Activated CD4-positive, alpha-beta T cell treated with anti-CD3 and anti-CD28 coated beads for 24 hours (primary cell): ENCODE measurements around the gene EEFSEC.

Experiments
- DNase-seq, 2 donors: peaks; one replicate each; pipeline ENCODE4 v3.0.0-alpha.2; 2020; ENCODE audit warnings: low read depth in 2 of 2

Gene EEFSEC

DNA sequence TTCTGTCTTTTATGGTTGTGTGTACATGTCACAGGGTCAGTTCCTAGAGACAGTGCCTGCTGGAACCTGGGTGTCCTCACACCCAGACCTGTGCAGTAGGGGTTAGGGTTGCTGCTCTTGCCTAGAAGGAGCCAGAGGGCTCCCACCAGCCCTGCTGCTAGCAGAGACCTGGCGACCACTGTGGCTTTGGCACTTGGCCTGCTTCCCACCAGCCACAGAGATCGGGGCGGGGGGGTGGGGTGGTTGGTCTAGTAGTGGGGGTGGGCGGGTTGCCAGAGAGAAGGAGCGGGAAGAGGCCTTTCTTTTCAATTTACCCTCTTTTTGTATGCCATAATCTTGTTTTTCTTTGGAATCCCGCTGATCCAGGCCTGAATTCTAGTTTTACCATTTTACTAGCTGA, 29.4 kb downstream of the EEFSEC start:
- DNase-seq: no peak

DNA sequence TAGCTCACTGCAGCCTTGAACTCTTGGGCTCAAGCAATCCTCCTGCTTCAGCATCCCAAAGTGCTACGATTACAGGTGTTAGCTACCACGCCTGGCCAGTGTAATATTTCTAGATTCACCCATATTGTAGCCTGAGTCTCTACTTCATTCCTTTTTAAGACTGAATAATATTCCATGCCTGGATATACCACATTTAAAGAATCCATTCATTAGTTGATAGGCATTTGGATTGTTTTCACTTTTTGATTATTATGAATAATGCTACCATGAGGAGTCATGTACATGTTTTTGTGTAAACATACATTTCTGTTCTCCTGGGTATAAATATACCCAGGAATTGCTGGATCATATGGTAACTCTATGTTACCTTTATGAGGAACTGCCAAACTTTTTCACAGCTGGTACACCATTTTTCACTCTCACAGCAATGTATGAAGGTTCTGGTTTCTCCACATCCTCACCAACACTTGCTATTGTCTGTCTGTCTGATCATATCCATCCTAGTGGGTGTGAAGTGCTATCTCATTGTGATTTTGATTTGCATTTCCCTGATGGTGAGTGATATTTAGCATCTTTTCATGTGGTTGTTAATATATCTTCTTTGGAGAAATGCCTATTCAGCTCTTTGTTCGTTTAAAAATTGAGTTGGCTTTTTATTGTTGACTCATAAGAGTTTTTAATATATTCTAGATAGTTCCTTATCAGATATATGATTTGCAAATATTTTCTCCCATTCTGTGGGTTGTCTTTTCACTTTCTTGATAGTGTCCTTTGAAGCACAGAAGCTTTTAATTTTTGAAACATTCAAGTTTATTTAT, 32.6 kb downstream of the EEFSEC start:
- DNase-seq: no peak

DNA sequence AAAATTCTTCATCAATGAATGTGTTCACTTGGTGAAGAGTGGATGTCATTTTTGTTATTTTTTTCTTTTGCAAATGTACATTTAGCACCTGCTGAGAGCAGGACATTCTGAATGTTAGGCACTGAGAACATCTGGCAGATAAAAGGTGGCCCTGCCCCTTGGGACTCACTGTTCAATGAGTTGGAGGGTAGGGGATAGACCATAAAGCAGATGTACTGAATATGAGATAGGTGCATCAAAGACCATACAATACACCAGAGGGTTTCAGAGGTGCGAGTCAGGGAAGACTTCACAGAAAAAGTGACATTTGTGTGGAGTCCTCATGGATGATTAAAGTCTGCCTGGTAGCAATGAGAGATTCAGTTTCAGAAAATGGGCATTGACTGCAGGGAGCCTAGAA, 34.2 kb downstream of the EEFSEC start:
- DNase-seq: no peak

DNA sequence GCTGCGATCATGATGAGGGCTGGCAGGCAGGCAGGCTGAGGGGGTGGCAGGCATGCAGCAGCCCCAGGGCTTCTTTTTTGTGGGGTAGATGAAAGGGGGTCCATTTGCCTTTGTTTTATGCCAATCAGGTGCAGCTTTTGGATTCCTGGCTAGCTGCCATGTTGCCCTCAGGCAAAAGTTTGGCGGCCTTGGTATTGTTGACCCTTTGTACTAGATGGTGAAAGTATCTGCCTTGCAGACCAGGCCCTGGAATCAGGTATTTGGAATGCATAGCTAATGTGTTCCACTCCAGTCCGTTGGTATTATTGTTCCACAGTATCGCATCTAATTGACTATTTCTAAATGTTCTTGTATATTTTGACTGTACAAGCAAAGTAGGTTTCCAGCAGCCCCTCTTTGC, 35.0 kb downstream of the EEFSEC start:
- DNase-seq: no peak

DNA sequence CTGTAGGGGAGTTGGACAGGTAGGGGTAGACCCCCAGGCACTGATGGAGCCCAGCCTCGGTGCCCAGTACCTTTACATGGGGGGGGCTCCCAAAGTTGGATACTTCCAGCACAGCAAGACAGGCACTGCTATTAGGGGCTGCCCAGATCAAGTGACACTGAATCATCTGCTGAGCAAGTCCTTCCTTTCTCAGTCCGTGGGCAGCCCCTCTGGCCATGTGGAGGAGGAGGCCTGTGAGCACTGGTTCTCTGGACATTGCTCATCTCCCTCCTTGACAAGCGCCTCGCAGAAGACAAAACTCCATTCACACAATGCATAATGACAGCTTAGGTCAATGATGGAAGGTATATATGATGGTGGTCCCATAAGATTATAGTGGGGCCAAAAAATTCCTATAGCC, 35.7 kb downstream of the EEFSEC start:
- no peak for DNase-seq

DNA sequence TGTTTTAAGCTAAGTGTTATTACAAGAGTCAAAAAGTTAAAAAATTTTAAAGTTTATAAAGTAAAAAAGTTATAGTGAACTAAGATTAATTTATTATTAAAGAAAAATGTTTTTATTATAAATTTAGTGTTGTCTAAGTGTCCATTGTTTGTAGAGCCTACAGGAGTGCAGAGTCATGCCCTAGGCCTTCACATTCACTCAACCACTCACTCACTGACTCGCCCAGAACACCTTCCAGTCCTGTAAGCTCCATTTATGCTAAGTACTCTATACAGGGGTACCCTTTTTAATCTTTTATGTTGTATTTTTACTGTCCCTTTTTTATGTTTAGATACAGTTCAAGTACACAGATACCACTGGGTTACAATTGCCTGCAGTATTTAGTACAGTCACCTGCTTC, 37.2 kb downstream of the EEFSEC start:
- no peak for DNase-seq

DNA sequence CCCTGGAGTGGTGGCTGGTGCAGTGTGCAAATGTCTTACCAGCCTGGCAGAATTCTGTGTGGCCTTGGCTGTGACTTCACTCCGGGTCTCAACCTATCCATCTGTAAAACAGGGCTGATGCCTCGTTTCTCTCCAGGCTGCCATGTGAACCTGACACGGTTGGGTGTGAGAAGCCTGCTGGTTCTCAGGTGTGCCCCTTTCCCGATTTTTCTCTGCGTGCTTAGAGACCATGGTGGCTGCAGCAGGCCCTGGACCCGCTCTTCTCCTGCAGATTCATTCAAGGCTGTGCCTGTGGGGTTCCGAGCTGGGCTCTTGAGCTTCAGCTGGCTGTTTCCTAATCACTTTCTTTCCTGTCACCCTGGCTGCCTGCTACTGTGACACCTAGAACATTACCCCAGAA, 38.9 kb downstream of the EEFSEC start:
- DNase-seq: no peak

DNA sequence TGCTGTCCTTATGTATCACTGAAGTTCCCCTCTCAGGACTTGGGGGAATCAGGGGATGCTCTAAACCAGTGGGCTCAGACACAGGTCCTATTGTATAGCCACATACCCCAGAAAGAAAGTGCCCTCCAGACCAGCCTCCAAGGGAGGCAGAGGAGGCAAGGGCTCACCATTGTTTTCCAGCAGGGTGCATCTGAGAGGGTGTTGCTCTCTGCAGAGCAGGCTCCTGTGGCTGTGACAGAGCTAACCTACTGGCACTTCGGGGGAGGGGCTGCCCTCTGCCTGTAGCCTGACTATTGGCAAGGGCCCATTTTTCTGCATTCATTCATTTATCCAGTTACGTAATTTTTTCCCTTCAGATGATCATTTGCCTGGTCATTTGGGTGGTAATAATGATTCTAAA, 39.9 kb downstream of the EEFSEC start:
- no peak for DNase-seq

DNA sequence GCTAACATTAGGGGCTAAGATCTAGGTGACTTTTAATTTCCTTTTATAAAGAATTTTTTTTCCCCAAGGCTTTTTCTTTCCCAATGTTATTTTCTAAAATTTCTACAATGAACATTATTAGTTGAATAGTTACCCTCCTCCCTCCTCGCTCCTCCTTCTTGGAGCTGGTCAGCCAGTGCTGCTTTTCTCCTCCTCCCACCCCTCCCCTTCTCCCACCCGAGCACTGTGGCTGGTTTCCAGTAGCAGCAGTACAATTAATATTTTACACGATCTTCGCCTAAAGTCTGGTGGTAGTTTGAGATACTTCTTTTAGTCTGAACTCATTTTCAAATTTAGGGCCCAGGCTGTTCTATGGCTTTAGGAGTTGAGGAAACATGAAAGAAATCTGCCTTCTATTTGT, 41.6 kb downstream of the EEFSEC start:
- DNase-seq: no peak

DNA sequence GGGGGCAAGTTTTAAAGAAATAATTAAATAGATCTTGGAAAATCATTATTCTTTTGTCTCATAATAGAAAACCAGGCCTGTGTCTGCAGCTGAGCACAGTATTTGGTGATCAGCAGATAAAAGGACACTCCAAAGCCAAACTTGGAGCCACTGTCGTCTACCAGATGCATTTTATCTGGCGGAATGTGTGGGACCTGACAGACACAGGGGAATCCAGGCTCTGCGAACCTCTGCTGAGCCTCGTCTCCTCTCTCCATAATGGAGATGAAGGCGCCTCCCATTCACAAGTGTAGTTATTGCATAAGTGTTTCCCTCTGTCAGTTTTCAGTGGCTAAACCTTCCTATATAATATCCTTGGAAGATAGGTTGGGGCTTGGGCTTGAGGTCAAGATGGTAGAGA, 42.1 kb downstream of the EEFSEC start:
- no peak for DNase-seq

DNA sequence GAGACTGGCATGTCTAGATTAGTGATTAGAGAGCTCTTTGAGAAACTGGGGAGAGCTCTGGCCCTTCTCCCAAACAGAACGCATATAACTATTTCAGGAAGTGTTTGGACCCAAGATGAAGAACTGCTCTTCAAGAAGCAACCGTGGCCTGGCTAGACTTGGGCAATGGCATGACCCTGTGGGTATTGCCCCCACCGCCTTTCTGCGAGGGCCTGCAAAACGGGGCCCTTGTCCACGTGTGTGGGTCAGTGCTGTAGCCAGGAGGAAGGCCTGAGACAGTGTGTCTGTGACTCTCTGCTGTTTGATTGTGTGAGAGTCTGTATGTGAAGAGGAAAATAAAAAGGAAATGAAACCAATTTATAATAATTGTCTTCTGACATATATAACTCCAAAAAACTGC, 42.5 kb downstream of the EEFSEC start:
- DNase-seq: no peak

DNA sequence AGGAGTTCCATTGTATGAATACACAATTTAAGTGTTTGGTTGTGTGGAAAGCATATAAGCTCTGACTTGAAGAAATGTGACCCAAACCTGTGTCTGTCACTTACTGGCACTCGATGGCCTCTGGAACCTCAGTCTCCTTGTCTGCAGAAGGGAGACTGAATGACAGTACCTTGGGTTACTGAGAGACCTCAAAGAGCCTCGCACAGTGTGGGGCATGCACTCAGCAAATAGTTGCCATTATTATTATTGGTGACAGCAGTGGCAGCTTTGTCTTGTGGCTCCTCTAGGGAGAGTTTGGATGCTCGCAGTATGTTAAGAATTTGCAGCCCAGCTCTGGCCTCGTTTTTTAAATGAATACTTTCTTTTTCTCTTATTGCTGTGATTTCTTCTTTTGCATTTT, 43.4 kb downstream of the EEFSEC start:
- no peak for DNase-seq

DNA sequence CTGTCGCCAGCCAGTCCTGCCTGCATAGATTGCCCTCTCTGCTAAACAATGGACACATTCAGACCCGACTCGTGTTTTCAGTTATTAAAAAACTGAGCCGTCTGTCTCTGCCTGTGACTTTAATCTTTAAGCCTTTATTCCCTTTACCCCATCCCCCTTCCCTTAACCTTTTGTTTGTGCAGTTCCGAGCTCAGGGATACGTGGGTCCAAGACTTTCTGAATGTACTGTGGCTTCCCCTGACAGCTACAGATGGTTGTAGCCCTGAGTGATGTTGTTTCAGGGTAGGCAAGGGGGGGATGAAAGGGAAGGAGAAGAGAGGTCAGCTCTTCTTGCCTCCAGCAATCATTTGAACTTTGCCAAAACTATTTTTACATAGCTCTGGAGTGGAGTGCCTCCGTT, 44.6 kb downstream of the EEFSEC start:
- DNase-seq: no peak

DNA sequence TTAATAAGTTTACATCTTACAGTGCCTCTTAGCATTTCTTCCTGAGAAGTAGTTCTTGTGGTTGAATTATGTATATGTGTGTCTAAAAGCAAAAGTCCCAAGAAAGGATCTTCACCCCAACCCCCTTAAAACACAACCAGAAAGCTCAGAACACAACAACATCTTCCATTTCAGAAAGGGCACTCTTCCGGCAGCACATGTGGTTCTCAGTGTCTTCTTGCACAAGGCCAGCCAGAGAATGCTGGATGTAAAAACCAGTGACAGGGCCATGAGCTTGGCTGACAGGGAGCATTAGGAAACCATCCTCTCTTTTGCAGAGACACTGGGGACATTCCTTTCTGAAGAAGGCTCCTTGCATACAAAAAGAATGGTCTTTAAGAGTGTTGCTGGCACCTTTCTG, 45.0 kb downstream of the EEFSEC start:
- no peak for DNase-seq

DNA sequence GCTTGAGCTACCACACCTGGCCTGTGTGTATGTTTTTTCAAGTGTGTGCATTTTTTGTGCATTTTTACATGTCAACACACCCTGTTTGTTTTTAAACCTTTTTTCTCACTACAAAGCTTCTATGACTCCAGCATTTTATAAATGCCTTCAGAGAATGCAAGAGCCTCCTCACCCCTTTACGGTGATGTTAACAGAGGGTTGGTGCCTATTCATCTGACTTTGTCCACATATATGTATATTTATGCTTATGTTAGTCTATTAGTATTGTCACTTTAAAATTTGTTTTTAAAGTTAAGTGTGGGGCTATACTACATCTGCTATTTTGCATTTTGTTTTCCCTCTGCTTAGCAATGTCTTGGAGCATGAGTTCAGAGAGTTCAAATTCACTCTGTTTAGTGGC, 45.8 kb downstream of the EEFSEC start:
- no peak for DNase-seq

DNA sequence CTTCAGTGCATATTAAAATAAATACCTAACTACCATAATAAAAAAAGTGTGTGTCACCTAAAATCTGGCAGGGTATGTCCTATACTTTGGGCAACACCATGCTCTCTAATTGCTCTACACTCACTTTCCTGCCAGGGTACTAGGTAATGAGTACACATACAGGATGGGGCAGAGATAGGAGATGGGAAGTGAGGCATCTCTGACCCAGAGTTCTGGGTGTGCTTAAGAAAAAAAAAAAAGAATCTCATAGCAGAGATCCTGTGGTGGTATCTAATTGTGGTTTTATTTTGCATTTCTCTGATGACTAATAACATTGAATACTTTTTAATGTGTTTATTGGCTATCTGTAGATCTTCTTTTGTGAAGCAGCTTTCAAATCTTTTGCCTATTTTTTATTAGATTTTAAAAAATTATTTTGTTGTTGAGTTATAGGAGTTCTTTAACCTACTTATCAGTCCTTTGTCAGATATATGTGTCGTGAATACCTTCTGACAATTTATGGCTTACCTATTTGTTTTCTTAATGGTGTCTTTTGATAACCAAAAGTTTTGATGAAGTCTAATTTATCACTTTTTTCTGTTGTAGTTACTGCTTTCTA, 48.0 kb downstream of the EEFSEC start:
- no peak for DNase-seq

DNA sequence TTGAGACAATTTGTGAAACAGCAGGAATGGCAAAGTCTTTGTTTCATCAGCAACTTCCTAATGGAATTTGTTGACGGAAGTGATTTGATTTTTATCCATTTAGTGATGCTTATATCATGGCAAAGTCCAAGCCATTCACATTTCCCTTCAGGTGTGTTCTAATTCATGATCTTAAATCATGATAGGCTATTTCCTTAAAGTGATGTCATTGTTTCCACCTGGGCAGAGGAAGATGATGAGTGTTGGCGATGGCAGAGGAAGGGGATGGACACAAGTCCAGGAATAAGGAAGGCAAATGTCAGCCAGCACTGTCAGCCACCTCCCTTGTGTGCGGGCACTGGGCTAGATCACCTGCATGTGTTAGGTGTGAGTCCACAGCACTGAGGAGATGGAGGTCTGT, 49.9 kb downstream of the EEFSEC start:
- no peak for DNase-seq

DNA sequence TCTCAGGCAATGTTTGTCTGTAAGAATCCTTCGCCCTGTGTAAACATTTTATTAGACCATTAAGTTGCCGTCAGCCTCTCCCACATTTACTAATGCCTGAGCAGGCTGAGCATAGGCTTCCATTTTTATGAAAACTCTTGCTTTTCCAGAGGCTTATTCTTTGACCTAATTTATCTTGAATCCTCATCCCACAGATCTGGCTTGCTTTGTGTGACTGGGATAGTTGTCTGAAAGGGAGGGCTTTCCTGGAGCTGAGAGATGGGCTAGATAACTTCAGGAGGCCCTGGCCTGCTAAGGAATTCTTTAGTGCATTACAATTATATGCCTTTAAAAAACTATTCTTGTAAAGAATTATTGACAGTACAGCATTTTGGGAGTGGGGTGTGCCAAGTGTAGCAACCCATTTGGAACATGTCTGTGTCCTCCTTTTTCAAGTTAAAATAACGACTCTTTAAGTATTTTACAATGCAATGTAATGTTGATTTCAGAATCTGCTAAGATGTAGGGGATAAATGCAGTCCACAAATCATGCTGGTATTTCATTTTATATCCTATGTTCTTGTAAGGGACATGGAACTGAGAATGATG, 52.4 kb downstream of the EEFSEC start:
- DNase-seq: no peak

DNA sequence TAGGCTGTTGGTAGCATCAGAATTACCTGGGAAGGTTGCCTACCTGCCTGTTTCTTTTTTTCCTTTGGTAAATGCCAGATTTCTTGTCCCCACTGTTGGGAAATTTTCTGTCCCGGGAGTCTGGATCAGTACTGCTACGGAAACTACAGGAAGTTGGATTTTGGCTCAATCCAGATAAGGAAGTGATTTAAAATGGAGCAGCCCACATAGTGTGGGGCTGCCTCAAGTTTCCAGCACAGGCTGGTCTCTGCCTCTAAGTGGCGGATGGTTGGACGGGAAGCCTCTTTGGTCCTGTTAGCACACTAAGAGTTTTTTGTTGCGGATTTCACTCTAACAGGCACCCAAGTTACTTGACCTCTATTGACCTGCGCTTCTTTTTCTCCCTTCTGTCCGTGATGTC, 54.7 kb downstream of the EEFSEC start:
- no peak for DNase-seq

DNA sequence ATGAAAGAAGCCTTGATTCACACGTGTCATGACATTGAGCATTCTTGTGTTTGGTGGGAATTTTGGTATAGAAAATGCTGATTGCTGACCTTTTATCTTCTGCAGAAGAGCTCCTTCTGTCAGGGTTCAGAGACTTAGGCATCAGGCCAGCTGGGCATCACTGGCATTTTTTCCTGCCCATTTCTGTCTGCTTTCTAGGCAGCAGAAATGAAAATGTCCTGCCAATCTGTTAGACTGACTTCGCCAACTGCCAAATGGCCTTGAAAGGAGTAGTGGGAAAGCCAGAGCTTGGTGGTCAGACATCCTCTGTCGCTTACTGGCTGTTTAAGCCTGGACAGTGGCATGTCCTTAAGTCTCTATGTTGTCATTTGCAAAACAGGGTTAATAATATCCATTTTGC, 57.4 kb downstream of the EEFSEC start:
- DNase-seq: no peak

DNA sequence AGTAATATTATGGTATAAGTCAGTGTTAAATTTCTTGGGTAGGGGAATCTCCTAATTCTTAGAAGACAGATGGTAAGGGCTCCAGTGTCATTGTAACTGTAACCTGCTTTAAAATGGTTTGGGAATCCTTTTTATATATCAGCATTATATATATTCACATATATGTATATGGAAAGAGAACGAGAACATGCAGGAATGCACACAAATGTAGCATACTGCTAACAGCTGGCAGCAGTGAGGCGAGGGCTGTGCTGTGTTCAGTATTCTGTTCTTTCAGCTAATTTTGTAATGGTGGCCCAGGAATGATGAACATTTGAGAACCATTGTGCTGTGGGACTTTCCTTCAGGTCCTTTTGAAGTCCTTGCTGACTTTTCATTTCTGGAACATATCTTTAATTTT, 60.8 kb downstream of the EEFSEC start:
- no peak for DNase-seq

DNA sequence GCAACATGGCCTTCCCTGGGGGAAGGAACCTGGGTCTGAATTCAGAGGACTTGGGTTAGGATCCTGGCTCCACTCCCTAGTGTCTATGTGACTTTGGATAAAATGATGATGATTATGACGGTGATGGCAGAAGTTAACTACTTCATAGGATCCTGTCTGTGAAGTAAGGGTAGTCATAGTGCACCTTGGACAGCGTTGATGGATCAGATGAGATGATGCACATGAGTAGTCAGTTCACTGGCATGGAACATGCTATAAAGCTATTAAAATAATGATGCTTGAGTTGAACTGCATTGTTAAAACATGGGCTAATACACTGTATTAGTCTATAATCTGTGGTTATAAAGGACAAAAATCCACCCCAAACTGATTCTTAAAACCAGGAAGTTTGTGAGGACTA, 62.0 kb downstream of the EEFSEC start:
- DNase-seq: no peak

DNA sequence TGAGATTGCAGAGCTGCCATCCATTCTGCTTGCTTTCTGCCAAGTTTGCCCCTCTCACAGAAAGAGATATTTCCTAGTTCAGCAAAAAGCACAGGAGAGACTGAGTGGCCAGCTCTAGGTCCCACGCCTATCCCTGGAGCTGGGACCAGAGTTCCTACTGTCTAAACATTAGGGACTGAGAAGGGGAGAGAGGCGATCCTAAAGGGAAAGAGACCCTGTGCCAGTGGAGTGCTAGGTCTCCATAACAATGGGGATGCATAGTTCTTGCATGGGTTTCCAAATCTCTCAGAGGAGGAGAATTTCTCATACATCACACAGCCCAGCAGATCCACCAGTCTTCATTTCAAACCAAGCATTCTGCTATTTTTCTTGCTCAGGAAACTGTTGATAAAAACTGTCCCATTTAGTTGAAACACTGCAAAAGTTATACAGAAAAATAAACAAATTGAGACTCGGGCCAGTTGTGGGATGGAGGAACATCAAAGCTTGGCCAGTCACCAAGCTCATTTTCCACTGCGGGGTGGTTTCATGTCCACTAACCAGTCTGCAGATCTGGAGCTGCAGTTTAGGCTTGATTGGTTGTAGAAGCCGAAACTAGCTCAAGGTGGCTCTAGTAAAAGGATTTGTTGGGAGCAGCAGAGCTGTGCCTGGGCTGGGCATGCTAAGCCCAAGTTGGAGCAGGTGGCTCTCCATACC, 62.7 kb downstream of the EEFSEC start:
- DNase-seq: no peak
